Measurements from ENCODE around the gene GPR132. TPM values are rescaled to one million over a fixed set of nuclear protein-coding genes. Genes with fewer than 3 reads are reported as not detected.
"Not testable (repeated sequence)": the region's sequence is repeated elsewhere in the genome, so short reads cannot be mapped to it uniquely, and the experiment has no call there.

The GPR132 gene
- total and polyA plus RNA-seq, 2 of the 13 experiments (the other 11 are each of a cell fraction or from before 2014, with no cell fraction given): not detected

DNA sequence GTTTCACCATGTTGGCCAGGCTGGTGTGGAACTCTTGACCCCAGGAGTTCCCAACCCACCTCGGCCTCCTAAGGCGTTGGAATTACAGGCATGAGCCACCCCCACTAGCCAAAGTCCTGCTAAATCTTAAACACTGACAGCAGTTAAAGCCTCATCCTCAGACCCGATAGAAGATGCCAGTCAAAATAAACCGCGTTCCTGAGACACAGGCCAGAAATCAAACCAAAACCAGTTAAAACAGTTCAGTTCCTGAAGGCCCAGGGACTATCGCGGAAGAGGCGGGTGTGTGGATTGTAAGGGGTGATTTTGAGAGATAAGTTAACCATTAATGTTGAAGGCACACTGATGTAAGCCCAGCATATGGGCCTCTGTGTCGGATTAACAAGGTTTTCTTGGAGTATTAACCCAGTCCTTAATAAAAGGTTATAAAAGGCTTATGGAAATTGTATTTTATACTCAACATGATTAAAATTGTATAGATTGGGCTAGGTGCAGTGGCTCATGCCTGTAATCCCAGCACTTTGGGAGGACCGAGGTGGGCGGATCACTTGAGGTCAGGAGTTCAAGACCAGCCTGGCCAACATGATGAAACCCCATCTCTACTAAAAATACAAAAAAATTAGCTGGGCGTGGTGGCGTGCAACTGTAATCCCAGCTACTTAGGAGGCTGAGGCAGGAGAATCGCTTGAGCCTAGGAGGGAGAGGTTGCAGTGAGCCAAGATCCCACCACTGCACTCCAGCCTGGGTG, 25.6 kb downstream of the GPR132 start:
- Histone ChIP-seq H3K9ac (ENCODE audit: insufficient read depth, low read depth, low read length) (no peak overlapping the region), H4K20me1 (ENCODE audit: insufficient read depth, low read length) (no peaks in the 10 kb centered on the region), H3K27me3 (ENCODE audit: control insufficient read depth in 1 of 2, insufficient read depth in 2 of 2, low read length in 2 of 2) (peaks cover 1 to 31% of the 10 kb centered on the region in 2 experiments; a peak in 4 of 5 replicates), H3K4me2 (ENCODE audit: low read depth, low read length) (peak overlapping the region; percentile 69), H3K4me3 (replicated peaks in 1 of 3; ENCODE audit: insufficient read depth in 1 of 3, low read depth in 2 of 3, low read length in 3 of 3) (peak overlapping the region in 2 of 3 experiments; percentile 20 to 24; a peak in 2 of 6 replicates), H2AFZ (ENCODE audit: low read length) (peak overlapping the region; percentile 70), H3K4me1 (ENCODE audit: insufficient read depth, low read length) (peaks cover 27% of the 10 kb centered on the region), H3K79me2 (ENCODE audit: insufficient read depth, low read length) (no peaks in the 10 kb centered on the region), H3K27ac (ENCODE audit: extremely low read length, insufficient read depth, low read length) (no peak overlapping the region), H3K36me3 (replicated peaks in 1 of 2; ENCODE audit: control insufficient read depth in 1 of 2, insufficient read depth in 2 of 2, low read length in 2 of 2) (no peaks in the 10 kb centered on the region), H3K9me3 (ENCODE audit: low read length) (no peaks in the 10 kb centered on the region)
- in situ Hi-C loops (cut with HindIII; ENCODE audit: extremely low pct_ligation_motif_present, low pct_unique_long_range_greater_than_20kb): no loop called here
- no peak for TF ChIP-seq KAT2B (IDR thresholded peaks at IDR 0.05; ENCODE audit: borderline replicate concordance, low read depth, low read length)
- no peak for TF ChIP-seq CREM (IDR thresholded peaks at IDR 0.05)
- no peak for TF ChIP-seq CREM (CRISPR knock-in tag; IDR thresholded peaks at IDR 0.05)
- TF ChIP-seq, protein P1, sequence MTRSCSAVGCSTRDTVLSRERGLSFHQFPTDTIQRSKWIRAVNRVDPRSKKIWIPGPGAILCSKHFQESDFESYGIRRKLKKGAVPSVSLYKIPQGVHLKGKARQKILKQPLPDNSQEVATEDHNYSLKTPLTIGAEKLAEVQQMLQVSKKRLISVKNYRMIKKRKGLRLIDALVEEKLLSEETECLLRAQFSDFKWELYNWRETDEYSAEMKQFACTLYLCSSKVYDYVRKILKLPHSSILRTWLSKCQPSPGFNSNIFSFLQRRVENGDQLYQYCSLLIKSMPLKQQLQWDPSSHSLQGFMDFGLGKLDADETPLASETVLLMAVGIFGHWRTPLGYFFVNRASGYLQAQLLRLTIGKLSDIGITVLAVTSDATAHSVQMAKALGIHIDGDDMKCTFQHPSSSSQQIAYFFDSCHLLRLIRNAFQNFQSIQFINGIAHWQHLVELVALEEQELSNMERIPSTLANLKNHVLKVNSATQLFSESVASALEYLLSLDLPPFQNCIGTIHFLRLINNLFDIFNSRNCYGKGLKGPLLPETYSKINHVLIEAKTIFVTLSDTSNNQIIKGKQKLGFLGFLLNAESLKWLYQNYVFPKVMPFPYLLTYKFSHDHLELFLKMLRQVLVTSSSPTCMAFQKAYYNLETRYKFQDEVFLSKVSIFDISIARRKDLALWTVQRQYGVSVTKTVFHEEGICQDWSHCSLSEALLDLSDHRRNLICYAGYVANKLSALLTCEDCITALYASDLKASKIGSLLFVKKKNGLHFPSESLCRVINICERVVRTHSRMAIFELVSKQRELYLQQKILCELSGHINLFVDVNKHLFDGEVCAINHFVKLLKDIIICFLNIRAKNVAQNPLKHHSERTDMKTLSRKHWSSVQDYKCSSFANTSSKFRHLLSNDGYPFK (CRISPR knock-in tag; IDR thresholded peaks at IDR 0.05; ENCODE audit: borderline replicate concordance): no peak
- TF ChIP-seq PAF1 (CRISPR knock-in tag; IDR thresholded peaks at IDR 0.05): no peak
- TF ChIP-seq KDM1A (CRISPR knock-in tag; IDR thresholded peaks at IDR 0.05): no peak
- TF ChIP-seq ZFX (CRISPR knock-in tag; IDR thresholded peaks at IDR 0.05; ENCODE audit: low read depth): peak; percentile 20; the same call in 1 of the 2 replicates
- TF ChIP-seq MTA3 (CRISPR knock-in tag; IDR thresholded peaks at IDR 0.05): no peak
- no peak for TF ChIP-seq ZNF501 (CRISPR knock-in tag; IDR thresholded peaks at IDR 0.05)
- peak; percentile 17; the same call in 1 of the 2 replicates for TF ChIP-seq PHF21A (CRISPR knock-in tag; IDR thresholded peaks at IDR 0.05)
- TF ChIP-seq ZNF263 (CRISPR knock-in tag; IDR thresholded peaks at IDR 0.05): peak; percentile 79
- TF ChIP-seq, protein P2, sequence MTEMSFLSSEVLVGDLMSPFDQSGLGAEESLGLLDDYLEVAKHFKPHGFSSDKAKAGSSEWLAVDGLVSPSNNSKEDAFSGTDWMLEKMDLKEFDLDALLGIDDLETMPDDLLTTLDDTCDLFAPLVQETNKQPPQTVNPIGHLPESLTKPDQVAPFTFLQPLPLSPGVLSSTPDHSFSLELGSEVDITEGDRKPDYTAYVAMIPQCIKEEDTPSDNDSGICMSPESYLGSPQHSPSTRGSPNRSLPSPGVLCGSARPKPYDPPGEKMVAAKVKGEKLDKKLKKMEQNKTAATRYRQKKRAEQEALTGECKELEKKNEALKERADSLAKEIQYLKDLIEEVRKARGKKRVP (CRISPR knock-in tag; IDR thresholded peaks at IDR 0.05): peak in 1 of 2 experiments; percentile 39; a peak in 1 of 4 replicates
- BruUV-seq (replicated peaks): no TSS peak
- DNase-seq (ENCODE audit: low spot score): peak; percentile 40
- ChIA-PET CTCF (ENCODE audit: low intra/inter-chr PET ratio, low total read pairs) (no interaction called here), POLR2A (interaction anchor here (1.3 kb wide), 1 partner anchor 19 kb away, joined by 3 read pairs; the partner anchor contains the start of gene CDCA4)
- WGBS (ENCODE audit: low lambda C conversion rate): 2% methylated on average over 14 of the region's 14 CpGs
- FAIRE-seq: peak; percentile 51
- intact Hi-C loops (cut with micrococcal nuclease; ENCODE audit: unreplicated experiment): no loop called here
- peak; percentile 72 for ATAC-seq

DNA sequence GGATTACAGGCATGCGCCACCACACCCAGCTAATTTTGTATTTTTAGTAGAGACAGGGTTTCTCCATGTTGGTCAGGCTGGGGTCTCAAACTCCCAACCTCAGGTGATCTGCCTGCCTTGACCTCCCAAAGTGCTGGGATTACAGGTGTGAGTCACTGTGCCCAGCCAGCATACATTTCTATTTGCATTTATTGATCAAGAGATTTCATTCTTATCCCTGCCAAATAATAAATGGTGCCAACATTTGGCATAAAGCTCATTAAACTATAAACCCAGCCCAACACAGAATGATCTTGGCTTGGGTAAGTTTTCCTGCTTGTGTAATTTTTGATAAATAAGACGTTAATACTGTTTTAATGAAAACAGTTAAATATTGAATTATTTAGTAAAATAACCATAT, 29.6 kb downstream of the GPR132 start:
- in situ Hi-C loops (cut with HindIII; ENCODE audit: extremely low pct_ligation_motif_present, low pct_unique_long_range_greater_than_20kb); H4K20me1 ChIP-seq (ENCODE audit: insufficient read depth, low read length); intact Hi-C loops (cut with micrococcal nuclease; ENCODE audit: unreplicated experiment); BruUV-seq (replicated peaks); H3K27ac ChIP-seq (ENCODE audit: extremely low read length, insufficient read depth, low read length); H3K4me2 ChIP-seq (ENCODE audit: low read depth, low read length); H3K4me3 ChIP-seq (replicated peaks in 1 of 3; ENCODE audit: insufficient read depth in 1 of 3, low read depth in 2 of 3, low read length in 3 of 3); H3K36me3 ChIP-seq (replicated peaks in 1 of 2; ENCODE audit: control insufficient read depth in 1 of 2, insufficient read depth in 2 of 2, low read length in 2 of 2); H2AFZ ChIP-seq (ENCODE audit: low read length); H3K79me2 ChIP-seq (ENCODE audit: insufficient read depth, low read length); CTCF ChIA-PET (ENCODE audit: low intra/inter-chr PET ratio, low total read pairs); ATAC-seq; H3K9ac ChIP-seq (ENCODE audit: insufficient read depth, low read depth, low read length); H3K9me3 ChIP-seq (ENCODE audit: low read length); DNase-seq (ENCODE audit: low spot score); POLR2A ChIA-PET; FAIRE-seq: not testable (repeated sequence)
- 51% methylated on average over 2 of the region's 2 CpGs for WGBS (ENCODE audit: low lambda C conversion rate)
- peaks cover 15% of the 10 kb centered on the region for H3K4me1 ChIP-seq (ENCODE audit: insufficient read depth, low read length)
- peaks cover 2 to 20% of the 10 kb centered on the region in 2 experiments; a peak in 3 of 5 replicates for H3K27me3 ChIP-seq (ENCODE audit: control insufficient read depth in 1 of 2, insufficient read depth in 2 of 2, low read length in 2 of 2)

Measured in HepG2 (cell line).